ENCODE results near the gene NFYC. TPM values are rescaled to one million over a fixed set of nuclear protein-coding genes. Genes with fewer than 3 reads are reported as not detected.
A peak's percentile ranks its signal among the peaks of the same experiment; 100 is the strongest.

NFYC gene
- polyA plus RNA-seq, 3 donors: 95.9 to 111 (median 101) TPM

GRCh38 chr1:40799351-40799867 lies 107.9 kb downstream of the NFYC start:
- DNase-seq (ENCODE audit: extremely low read depth in 1 of 11, low read depth in 9 of 11, low spot score in 4 of 11): no peak

DNA sequence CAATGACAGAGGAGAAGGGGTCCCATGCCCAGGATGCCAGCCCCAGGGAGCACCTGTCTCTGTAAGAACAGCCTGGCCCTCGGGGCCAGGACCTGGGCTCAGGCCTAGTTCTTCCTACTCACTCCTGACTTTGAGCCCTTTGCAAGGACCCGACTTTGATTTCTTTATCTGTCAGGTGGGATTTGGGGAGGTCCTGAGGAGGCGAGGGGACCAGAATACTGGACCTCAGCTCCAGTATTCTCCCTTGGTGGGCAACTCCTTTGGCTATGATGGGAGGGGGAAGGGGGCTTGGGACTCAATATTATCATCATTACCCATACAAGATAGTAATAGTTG lies 110.2 kb downstream of the NFYC start:
- DNase-seq (ENCODE audit: extremely low read depth in 1 of 11, low read depth in 9 of 11, low spot score in 4 of 11): no peak

- DNase-seq (ENCODE audit: extremely low read depth in 1 of 11, low read depth in 9 of 11, low spot score in 4 of 11): peak in 9 of 11 donors; percentile 64 to 79 (median 71)
Observed at GRCh38 chr1:40802078-40802741, 110.7 kb downstream of the NFYC start.

GRCh38 chr1:40802742-40803113 lies 111.2 kb downstream of the NFYC start:
- DNase-seq (ENCODE audit: extremely low read depth in 1 of 11, low read depth in 9 of 11, low spot score in 4 of 11): no peak

- no peak for DNase-seq (ENCODE audit: extremely low read depth in 1 of 11, low read depth in 9 of 11, low spot score in 4 of 11)
Observed at GRCh38 chr1:40803447-40803846, 111.9 kb downstream of the NFYC start.

GRCh38 chr1:40803902-40804301 lies 112.4 kb downstream of the NFYC start:
- DNase-seq (ENCODE audit: extremely low read depth in 1 of 11, low read depth in 9 of 11, low spot score in 4 of 11): no peak

GRCh38 chr1:40806240-40806639 lies 114.7 kb downstream of the NFYC start:
- DNase-seq (ENCODE audit: extremely low read depth in 1 of 11, low read depth in 9 of 11, low spot score in 4 of 11): no peak

DNA sequence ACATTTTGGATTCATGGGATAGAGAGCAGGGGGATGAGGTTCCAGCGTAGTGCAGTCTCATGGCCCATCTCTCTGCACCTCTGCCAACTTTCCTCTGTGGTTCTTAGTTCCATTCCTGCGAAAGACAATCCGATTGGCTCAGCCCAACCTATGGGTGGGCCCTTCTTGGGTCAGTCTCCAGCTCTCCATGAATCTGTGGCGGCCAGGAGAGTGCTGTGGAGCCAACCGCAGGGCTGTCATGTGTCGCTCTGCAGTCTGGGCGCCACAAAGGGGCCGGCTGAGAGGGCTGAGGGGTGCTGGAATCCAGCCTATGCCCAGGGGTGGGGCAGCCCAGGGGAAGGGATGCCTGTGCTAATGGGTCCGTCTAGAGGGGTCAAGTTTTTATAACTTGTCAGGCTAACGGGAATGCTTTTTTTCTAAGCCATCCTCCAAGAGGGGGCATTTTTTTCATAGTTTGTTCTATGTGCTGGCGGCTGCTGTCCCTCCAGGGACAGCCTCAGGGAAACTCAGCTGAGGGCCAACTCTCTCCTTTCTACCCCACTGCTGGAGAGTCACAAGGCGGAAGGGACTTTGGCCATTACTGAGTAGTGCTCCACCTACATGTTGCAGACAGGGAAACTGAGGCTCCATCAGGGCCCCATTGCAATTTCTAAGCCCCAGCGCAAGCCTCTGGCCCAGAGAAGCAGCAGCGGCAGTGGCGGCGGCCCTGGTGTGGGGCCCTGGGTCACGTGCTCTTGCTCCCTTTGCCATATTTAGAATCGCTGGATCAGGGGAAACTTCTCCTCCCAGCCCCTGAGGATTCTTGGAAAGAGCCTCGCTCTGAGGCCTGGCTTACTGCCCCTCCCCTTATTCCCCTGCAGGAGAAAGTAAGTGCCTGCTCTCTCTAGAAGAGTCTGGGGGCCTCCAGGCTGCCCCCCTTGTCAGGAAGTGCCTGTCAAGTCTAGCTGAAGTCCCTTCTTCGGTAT lies 115.5 kb downstream of the NFYC start:
- no peak for DNase-seq (ENCODE audit: extremely low read depth in 1 of 11, low read depth in 9 of 11, low spot score in 4 of 11)

DNA sequence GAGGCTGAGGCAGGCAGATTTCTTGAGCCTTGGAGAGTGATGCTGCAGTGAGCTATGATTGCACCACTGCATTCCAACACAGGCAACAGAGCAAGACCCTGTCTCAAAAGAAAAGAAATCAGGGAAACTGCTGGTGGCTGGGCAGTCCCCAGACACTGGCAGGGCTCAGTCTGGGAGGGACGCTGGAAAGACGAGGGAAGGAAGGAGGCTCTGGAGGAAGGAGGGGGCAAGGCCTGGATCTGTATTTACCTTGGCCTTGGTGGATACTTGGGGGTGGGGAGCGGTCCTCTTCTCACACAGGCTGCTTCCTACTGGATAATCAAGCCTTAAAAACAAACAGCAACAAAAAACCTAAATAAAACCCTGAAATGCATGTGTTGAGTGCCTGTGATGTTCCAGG lies 116.5 kb downstream of the NFYC start:
- no peak for DNase-seq (ENCODE audit: extremely low read depth in 1 of 11, low read depth in 9 of 11, low spot score in 4 of 11)

DNA sequence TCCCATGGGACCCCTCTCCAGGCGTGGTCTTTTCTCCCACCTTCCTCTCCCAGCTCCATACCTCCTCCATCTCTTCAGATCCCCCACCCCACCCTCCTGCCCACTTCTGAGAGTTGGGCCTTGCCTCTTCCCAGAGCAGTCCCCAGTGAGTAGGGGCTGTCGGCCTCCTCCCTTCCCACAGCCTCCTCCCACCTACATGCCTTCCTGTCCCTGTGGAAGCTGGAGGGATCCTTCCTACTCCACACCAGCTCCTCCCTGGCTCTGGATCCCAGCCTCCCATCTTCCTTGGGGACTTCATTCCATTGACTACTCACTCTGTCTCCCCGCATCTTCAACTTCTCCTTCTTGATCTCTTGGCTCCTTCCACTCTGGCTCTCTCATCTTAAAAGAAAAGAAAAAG lies 116.9 kb downstream of the NFYC start:
- no peak for DNase-seq (ENCODE audit: extremely low read depth in 1 of 11, low read depth in 9 of 11, low spot score in 4 of 11)

GRCh38 chr1:40808909-40809308 lies 117.4 kb downstream of the NFYC start:
- DNase-seq (ENCODE audit: extremely low read depth in 1 of 11, low read depth in 9 of 11, low spot score in 4 of 11): no peak

- DNase-seq (ENCODE audit: extremely low read depth in 1 of 11, low read depth in 9 of 11, low spot score in 4 of 11): no peak
Observed at GRCh38 chr1:40810927-40811326, 119.4 kb downstream of the NFYC start.

- no peak for DNase-seq (ENCODE audit: extremely low read depth in 1 of 11, low read depth in 9 of 11, low spot score in 4 of 11)
Observed at GRCh38 chr1:40815420-40815819, 123.9 kb downstream of the NFYC start.

- DNase-seq (ENCODE audit: extremely low read depth in 1 of 11, low read depth in 9 of 11, low spot score in 4 of 11): no peak
Observed at GRCh38 chr1:40817791-40818263, 126.3 kb downstream of the NFYC start.

DNA sequence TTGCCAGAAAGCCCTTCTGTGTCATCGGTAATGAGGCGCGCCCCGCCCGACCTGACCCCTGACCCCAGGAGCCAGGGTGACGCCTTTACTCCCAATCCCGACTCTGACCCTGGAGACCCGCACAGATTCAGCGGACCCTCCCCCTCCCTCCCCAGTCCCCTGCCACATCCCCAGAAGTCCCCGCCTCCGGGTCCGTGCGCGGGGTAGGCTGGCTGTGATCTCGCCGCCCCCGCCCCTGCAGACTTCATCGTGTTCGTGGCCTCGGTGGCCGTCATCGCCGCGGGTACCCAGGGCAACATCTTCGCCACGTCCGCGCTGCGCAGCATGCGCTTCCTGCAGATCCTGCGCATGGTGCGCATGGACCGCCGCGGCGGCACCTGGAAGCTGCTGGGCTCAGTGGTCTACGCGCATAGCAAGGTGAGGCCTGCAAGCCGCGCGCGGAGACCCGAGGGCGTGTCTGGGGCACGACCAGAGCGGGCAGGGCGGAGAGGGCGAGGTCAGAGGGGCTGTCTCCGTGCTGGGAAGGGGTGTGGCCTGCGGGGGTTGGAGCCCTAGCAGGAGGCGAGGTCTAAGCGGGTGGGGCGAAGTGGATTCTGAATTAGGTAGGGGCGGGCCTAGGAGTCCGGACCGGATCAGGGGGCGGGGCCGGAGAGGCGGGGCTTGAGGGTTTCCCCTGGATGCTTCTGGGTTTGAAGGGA lies 126.9 kb downstream of the NFYC start:
- no peak for DNase-seq (ENCODE audit: extremely low read depth in 1 of 11, low read depth in 9 of 11, low spot score in 4 of 11)

- no peak for DNase-seq (ENCODE audit: extremely low read depth in 1 of 11, low read depth in 9 of 11, low spot score in 4 of 11)
Observed at GRCh38 chr1:40819101-40819500, 127.6 kb downstream of the NFYC start.

GRCh38 chr1:40820251-40820797 lies 128.8 kb downstream of the NFYC start:
- no peak for DNase-seq (ENCODE audit: extremely low read depth in 1 of 11, low read depth in 9 of 11, low spot score in 4 of 11)

Data from renal cortex interstitium (tissue), 11 donors.